Gastroesophageal sphincter (tissue), 4 donors: ENCODE results near the gene CHST15. TPM values are rescaled to one million over a fixed set of nuclear protein-coding genes. Genes with fewer than 3 reads are reported as not detected.

Source experiments
- ATAC-seq: fragments of 150-250 bp; one replicate; pipeline ENCODE4 v1.9.1; 2016; ENCODE audit warnings: mild to moderate bottlenecking, moderate library complexity
- H3K27ac ChIP-seq, 4 donors: fragments of 200-600 bp; sonication (generic) in 3 of 4; 1 replicate in 3 of 4; 2 replicates in 1 of 4; pipeline ENCODE4 v1.5.1; 2016 to 2019
- H3K27me3 ChIP-seq: fragments of 200-600 bp; sonication (generic); one replicate; pipeline ENCODE4 v1.5.1; 2019
- H3K36me3 ChIP-seq, 2 donors: fragments of 200-600 bp; sonication (generic); one replicate each; pipeline ENCODE4 v1.5.1; 2019; ENCODE audit warnings: control low read depth in 1 of 2
- H3K4me1 ChIP-seq, 3 donors: fragments of 200-600 bp; sonication (generic); 1 replicate in 2 of 3; 2 replicates in 1 of 3; pipeline ENCODE4 v1.5.1; 2016 to 2019; ENCODE audit warnings: control low read depth in 2 of 3
- H3K4me3 ChIP-seq, 2 donors: fragments of 200-600 bp; sonication (generic); one replicate each; pipeline ENCODE4 v1.5.1; 2019; ENCODE audit warnings: mild to moderate bottlenecking in 1 of 2, moderate library complexity in 1 of 2
- H3K9me3 ChIP-seq, 3 donors: fragments of 200-600 bp; sonication (generic); one replicate each; pipeline ENCODE4 v1.5.1; 2017 to 2019; ENCODE audit warnings: control low read depth in 2 of 3
- EP300 ChIP-seq: sonication (generic); formaldehyde crosslinking; IDR thresholded peaks from one replicate; pipeline ENCODE4 v1.6.1; 2017; ENCODE audit warnings: antibody characterized with exemption, mild to moderate bottlenecking
- POLR2A ChIP-seq, 2 donors: fragments of 450-650 bp; IDR thresholded peaks; one replicate each; pipeline ENCODE4 v1.6.1; 2017; ENCODE audit warnings: antibody characterized with exemption in 2 of 2, mild to moderate bottlenecking in 2 of 2, moderate library complexity in 1 of 2
- POLR2AphosphoS5 ChIP-seq: sonication (generic); formaldehyde crosslinking; IDR thresholded peaks from one replicate; pipeline ENCODE4 v1.6.1; 2017; ENCODE audit warnings: antibody characterized with exemption
- WGBS, 2 donors: methylation state at CpG; one replicate each; pipeline ENCODE4 v1.1.5; 2018; ENCODE audit warnings: low coverage in 1 of 2; 5-methylcytosine and 5-hydroxymethylcytosine counted together
- total RNA-seq, 4 donors: library from RNA; depleted of rRNA; stranded (reverse); fragments of >200 nt; gene quantifications; one replicate each; pipeline ENCODE4 v1.1.0, GENCODE V29; 2016
- TF ChIP-seq, protein P1 (sequence below), 4 experiments: fragments of 200-600 bp in 2 of 4; fragments of 450-650 bp in 2 of 4; sonication (generic) in 1 of 4; IDR thresholded peaks; one replicate each; pipeline ENCODE4 v1.5.1; 2017 to 2019; ENCODE audit warnings: antibody characterized with exemption in 4 of 4, mild to moderate bottlenecking in 2 of 4, moderate library complexity in 2 of 4

The CHST15 gene
- total RNA-seq, 4 donors from 2014 or later: 63.5 to 87.5 (median 74.3) TPM

DNA sequence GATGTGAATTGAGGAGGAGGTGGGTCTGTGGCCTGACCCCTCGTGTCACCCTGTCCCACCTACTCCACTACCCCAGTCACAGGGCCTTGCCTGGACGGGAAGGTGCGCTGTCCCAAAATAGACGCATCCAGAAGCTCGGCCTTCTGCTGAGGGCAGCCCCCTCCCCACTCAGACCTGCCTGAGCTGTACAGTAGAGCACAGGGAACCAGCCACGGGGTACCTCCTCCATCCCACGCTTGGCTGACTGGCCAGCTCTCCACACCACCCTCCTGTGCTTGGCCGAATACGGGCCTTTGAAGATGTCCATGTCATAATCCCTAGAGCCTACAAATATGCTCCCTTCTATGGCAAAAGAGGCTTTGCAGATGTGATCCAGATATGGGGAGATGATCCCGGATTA lies 88.3 kb downstream of the CHST15 start:
- Histone ChIP-seq H3K27me3 (no peaks in the 10 kb centered on the region), H3K27ac (peak overlapping the region; percentile 86 to 94 (median 90)), H3K4me3 (no peak overlapping the region), H3K4me1 (peaks cover 10 to 71% (median 11%) of the 10 kb centered on the region in 3 donors), H3K9me3 (no peaks in the 10 kb centered on the region), H3K36me3 (peaks cover 0 to 29% of the 10 kb centered on the region in 2 donors)
- no peak for ATAC-seq
- no peak for TF ChIP-seq POLR2A (IDR thresholded peaks at IDR 0.05)
- TF ChIP-seq, protein P1, sequence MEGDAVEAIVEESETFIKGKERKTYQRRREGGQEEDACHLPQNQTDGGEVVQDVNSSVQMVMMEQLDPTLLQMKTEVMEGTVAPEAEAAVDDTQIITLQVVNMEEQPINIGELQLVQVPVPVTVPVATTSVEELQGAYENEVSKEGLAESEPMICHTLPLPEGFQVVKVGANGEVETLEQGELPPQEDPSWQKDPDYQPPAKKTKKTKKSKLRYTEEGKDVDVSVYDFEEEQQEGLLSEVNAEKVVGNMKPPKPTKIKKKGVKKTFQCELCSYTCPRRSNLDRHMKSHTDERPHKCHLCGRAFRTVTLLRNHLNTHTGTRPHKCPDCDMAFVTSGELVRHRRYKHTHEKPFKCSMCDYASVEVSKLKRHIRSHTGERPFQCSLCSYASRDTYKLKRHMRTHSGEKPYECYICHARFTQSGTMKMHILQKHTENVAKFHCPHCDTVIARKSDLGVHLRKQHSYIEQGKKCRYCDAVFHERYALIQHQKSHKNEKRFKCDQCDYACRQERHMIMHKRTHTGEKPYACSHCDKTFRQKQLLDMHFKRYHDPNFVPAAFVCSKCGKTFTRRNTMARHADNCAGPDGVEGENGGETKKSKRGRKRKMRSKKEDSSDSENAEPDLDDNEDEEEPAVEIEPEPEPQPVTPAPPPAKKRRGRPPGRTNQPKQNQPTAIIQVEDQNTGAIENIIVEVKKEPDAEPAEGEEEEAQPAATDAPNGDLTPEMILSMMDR (IDR thresholded peaks at IDR 0.05): peak in 1 of 4 experiments; percentile 14
- 80% methylated on average over 1 of the region's 10 CpGs; no CpG with 5 or more reads in 1 of the 2 donors for WGBS, 2 donors

DNA sequence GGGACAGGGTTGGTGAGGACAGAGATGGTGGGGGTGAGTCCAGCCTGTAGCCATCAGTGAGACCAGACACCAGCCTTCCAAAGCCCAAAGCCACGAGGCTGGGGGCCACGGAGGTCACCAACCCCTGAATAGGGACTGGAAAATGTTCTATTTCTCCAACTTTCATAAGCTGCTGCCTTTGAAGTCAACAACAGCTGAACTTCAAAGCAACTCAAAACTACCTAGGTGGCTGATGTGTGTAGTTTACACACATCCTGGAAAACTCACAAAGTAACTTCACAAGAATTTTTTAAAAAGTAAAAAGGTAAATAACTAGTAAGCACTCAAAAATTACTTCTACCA lies 88.8 kb downstream of the CHST15 start:
- TF ChIP-seq, protein P1 (IDR thresholded peaks at IDR 0.05): no peak
- TF ChIP-seq POLR2A (IDR thresholded peaks at IDR 0.05): no peak
- no peak for TF ChIP-seq POLR2AphosphoS5
- no peak for TF ChIP-seq EP300
- H3K27ac ChIP-seq: peak overlapping the region; percentile 86 to 94 (median 90)
- no peak for ATAC-seq
- no peaks in the 10 kb centered on the region for H3K9me3 ChIP-seq
- H3K4me1 ChIP-seq: peaks cover 6 to 66% (median 7%) of the 10 kb centered on the region in 3 donors
- no peaks in the 10 kb centered on the region for H3K27me3 ChIP-seq
- H3K4me3 ChIP-seq: no peak overlapping the region
- WGBS, 2 donors: 63% methylated on average over 2 of the region's 2 CpGs; no CpG with 5 or more reads in 1 of the 2 donors
- H3K36me3 ChIP-seq: peaks cover 0 to 25% of the 10 kb centered on the region in 2 donors

DNA sequence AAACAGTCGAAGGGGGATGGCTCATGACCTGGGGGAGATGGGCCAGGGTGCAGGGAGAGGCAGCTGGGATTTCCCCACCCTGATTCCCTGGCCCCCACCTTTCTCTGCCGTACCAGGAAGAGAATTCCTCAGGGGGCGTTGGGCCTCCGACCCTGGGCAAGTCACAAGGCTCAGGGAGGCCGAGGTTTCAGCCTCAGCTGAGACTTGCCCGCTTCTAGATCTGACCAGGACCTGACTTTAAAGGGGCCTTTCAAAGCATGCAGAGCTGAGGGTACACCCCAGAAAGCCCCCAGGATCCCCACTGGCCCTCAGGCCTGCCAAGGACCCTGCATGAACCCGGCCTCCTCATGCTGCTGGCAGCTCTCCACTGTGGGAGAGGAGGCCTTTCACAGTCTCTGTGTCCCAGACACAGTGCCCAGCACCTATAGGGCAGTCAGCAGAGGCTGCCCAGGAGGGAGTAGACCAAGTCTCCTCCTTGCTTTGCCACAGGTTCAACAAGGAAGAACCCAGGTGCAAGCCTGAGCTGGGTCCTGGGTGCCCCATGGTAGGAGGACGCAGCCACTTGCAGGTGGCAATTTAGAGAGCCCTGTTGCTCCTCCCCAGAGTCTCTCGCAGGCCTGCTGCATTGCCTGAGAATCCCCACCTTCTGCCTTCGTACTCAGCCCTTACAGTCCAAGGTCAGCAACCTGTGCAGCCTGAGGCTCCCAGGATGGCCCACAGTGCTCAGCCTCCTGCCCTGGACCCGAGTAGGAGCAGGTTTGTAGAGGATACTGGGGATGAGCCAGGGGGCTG lies 89.3 kb downstream of the CHST15 start:
- H3K4me1 ChIP-seq: peaks cover 5 to 61% (median 6%) of the 10 kb centered on the region in 3 donors
- TF ChIP-seq EP300 (no peak), POLR2A (IDR thresholded peaks at IDR 0.05) (no peak), POLR2AphosphoS5 (no peak)
- TF ChIP-seq, protein P1 (IDR thresholded peaks at IDR 0.05): no peak
- no peak for ATAC-seq
- H3K4me3 ChIP-seq: no peak overlapping the region
- peak overlapping the region; percentile 10 to 92 (median 87) for H3K27ac ChIP-seq
- no peaks in the 10 kb centered on the region for H3K27me3 ChIP-seq
- H3K9me3 ChIP-seq: no peaks in the 10 kb centered on the region
- peaks cover 0 to 22% of the 10 kb centered on the region in 2 donors for H3K36me3 ChIP-seq
- no CpG with 5 or more reads among the region's 11 CpGs for WGBS, 2 donors

DNA sequence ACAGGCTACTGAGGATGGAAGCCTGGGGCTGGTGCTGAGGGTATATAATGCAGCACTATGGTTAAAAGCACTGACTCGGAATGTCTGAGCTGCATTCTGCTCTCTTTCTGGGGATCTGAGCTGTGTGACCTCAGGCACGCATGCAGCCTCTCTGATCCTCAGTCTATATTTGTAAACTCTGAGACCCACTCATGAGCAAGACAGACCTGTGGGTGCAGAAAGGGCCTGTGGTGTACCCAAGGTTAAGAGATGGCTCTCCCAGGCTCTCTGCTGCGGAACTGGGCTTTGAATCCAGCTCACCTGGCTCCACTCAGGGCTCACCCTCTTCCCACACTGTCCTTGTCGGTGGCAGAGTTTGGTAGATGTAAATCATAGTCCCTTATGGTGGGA lies 89.9 kb downstream of the CHST15 start:
- Histone ChIP-seq H3K4me1 (peaks cover 5 to 55% (median 6%) of the 10 kb centered on the region in 3 donors), H3K4me3 (no peak overlapping the region), H3K27me3 (no peaks in the 10 kb centered on the region), H3K27ac (peak overlapping the region in 3 of 4 donors; percentile 86 to 92 (median 88)), H3K9me3 (no peaks in the 10 kb centered on the region), H3K36me3 (peaks cover 0 to 18% of the 10 kb centered on the region in 2 donors)
- TF ChIP-seq POLR2AphosphoS5 (no peak), POLR2A (IDR thresholded peaks at IDR 0.05) (no peak), EP300 (no peak)
- TF ChIP-seq, protein P1 (IDR thresholded peaks at IDR 0.05): no peak
- 100% methylated on average over 1 of the region's 4 CpGs; no CpG with 5 or more reads in 1 of the 2 donors for WGBS, 2 donors
- ATAC-seq: no peak

DNA sequence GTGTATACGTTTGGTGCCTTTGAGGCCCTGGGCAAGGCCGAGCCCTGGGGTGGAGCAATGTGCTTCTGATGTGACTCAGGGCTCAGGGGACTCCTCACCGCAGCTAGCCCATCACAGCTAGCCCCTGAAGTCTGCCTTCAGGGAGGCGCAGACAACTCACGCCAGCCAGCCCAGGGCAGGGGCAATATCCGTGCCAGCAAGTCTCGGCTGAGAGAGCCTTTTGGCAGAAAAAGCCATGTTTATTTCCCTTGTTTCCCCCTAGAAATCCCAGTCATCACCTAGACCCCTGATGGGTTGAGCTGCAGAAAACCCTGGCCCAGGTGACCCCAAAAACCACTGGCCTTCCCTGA lies 90.4 kb downstream of the CHST15 start:
- H3K9me3 ChIP-seq: no peaks in the 10 kb centered on the region
- peaks cover 0 to 14% of the 10 kb centered on the region in 2 donors for H3K36me3 ChIP-seq
- H3K4me1 ChIP-seq: peaks cover 5 to 51% (median 6%) of the 10 kb centered on the region in 3 donors
- WGBS, 2 donors: 75% methylated on average over 3 of the region's 7 CpGs; no CpG with 5 or more reads in 1 of the 2 donors
- H3K27me3 ChIP-seq: no peaks in the 10 kb centered on the region
- no peak for TF ChIP-seq EP300
- no peak for TF ChIP-seq POLR2A (IDR thresholded peaks at IDR 0.05)
- TF ChIP-seq, protein P1 (IDR thresholded peaks at IDR 0.05): no peak
- no peak for TF ChIP-seq POLR2AphosphoS5
- H3K27ac ChIP-seq: peak overlapping the region in 3 of 4 donors; percentile 86 to 92 (median 88)
- no peak overlapping the region for H3K4me3 ChIP-seq
- no peak for ATAC-seq
